H1 (cell line): ENCODE results near the gene ZC3H12C. TPM values are rescaled to one million over a fixed set of nuclear protein-coding genes. Genes with fewer than 3 reads are reported as not detected.

ENCODE experiments used
- CTCF ChIA-PET: fragments of 300-600 bp; sonication (Branson Sonifier 250); formaldehyde crosslinking; loops from one replicate; lab custom pipeline; 2021; ENCODE audit not compliant: partially characterized antibody; lab: Charles Lee
- POLR2A ChIA-PET: fragments of 300-600 bp; sonication (Branson Sonifier 250); formaldehyde crosslinking; loops from one replicate; lab custom pipeline; 2021; ENCODE audit warnings: inconsistent platforms; ENCODE audit not compliant: partially characterized antibody; lab: Charles Lee
- DNase-seq, 2 experiments: peaks; one replicate each; pipeline versions ENCODE4 v3.0.0 to v3.0.0-alpha.2; 2010 to 2022; ENCODE audit warnings: low spot score in 2 of 2, low read depth in 1 of 2, mixed read lengths in 1 of 2
- FAIRE-seq: peaks from 2 replicates; lab custom pipeline; 2011; peaks lifted over from hg19 to GRCh38; lab: Jason Lieb, UNC
- H2AFZ ChIP-seq: 2 replicates; pipeline ENCODE4 v1.8.1; 2012; ENCODE audit warnings: low read length, inconsistent platforms
- H2AK5ac ChIP-seq: 2 replicates; pipeline ENCODE4 v1.6.1; 2013; ENCODE audit warnings: low read depth, low read length
- H2BK120ac ChIP-seq: replicated peaks from 2 replicates; pipeline ENCODE3; 2013; ENCODE audit warnings: low read depth, low read length, inconsistent platforms
- H2BK12ac ChIP-seq: 2 replicates; pipeline ENCODE4 v1.6.1; 2013; ENCODE audit warnings: low read depth, low read length
- H2BK15ac ChIP-seq: 2 replicates; pipeline ENCODE4 v1.6.1; 2013; ENCODE audit warnings: low read length
- H2BK20ac ChIP-seq: 2 replicates; pipeline ENCODE4 v1.6.1; 2013; ENCODE audit warnings: low read length
- H2BK5ac ChIP-seq: 2 replicates; pipeline ENCODE4 v1.6.1; 2013; ENCODE audit warnings: low read depth, low read length
- H3K14ac ChIP-seq: 2 replicates; pipeline ENCODE4 v1.6.1; 2013; ENCODE audit warnings: inconsistent platforms; ENCODE audit not compliant: insufficient read length
- H3K18ac ChIP-seq: 2 replicates; pipeline ENCODE4 v1.6.1; 2013; ENCODE audit warnings: low read length; ENCODE audit errors: extremely low read depth
- H3K23ac ChIP-seq: 2 replicates; pipeline ENCODE4 v1.6.1; 2013; ENCODE audit warnings: inconsistent platforms; ENCODE audit not compliant: insufficient read length
- H3K23me2 ChIP-seq: 2 replicates; pipeline ENCODE4 v1.6.1; 2013; ENCODE audit warnings: low read depth, low read length
- H3K27ac ChIP-seq: 2 replicates; pipeline ENCODE4 v1.6.1; 2011; ENCODE audit warnings: low read depth, low read length, inconsistent platforms
- H3K27me3 ChIP-seq, 4 experiments: replicated peaks in 1 of 4; 1 replicate in 1 of 4; 2 replicates in 3 of 4; pipeline versions ENCODE4 v1.6.1 to v1.8.1; 2011 to 2013; ENCODE audit warnings: low read length in 3 of 4, mild to moderate bottlenecking in 3 of 4, inconsistent platforms in 2 of 4, mixed read lengths in 2 of 4, moderate library complexity in 1 of 4; ENCODE audit not compliant: control insufficient read depth in 3 of 4, insufficient read depth in 3 of 4; ENCODE audit errors: extremely low read depth in 1 of 4
- H3K36me3 ChIP-seq, 4 experiments: 2 replicates each; pipeline versions ENCODE4 v1.6.1 to v1.8.1; 2011 to 2013; ENCODE audit warnings: mild to moderate bottlenecking in 4 of 4, low read length in 3 of 4, moderate library complexity in 2 of 4, control low read depth in 1 of 4, inconsistent platforms in 1 of 4; ENCODE audit not compliant: insufficient read depth in 4 of 4, control insufficient read depth in 2 of 4
- H3K4ac ChIP-seq: replicated peaks from 2 replicates; pipeline ENCODE3; 2013; ENCODE audit warnings: low read length, low read depth, mixed read lengths, inconsistent platforms; ENCODE audit not compliant: insufficient read length
- H3K4me1 ChIP-seq, 4 experiments: replicated peaks in 1 of 4; 1 replicate in 1 of 4; 2 replicates in 3 of 4; pipeline versions ENCODE4 v1.6.1 to v1.8.1; 2011 to 2013; ENCODE audit warnings: low read length in 3 of 4, inconsistent platforms in 2 of 4, mixed read lengths in 1 of 4; ENCODE audit not compliant: insufficient read depth in 4 of 4, control insufficient read depth in 3 of 4
- H3K4me2 ChIP-seq, 2 experiments: 2 replicates each; pipeline versions ENCODE4 v1.6.1 to v1.8.1; 2011 to 2013; ENCODE audit warnings: low read depth in 2 of 2, low read length in 2 of 2, control low read depth in 1 of 2, inconsistent platforms in 1 of 2, mild to moderate bottlenecking in 1 of 2; ENCODE audit not compliant: insufficient read depth in 1 of 2
- H3K4me3 ChIP-seq, 4 experiments: fragments of 200-600, 300-600 bp in 1 of 4; sonication (generic), shearing (Covaris generic), sonication (Bioruptor Twin) in 1 of 4; 2 replicates each; pipeline versions ENCODE4 v1.5.1 to v1.8.1; 2011 to 2016; ENCODE audit warnings: low read length in 4 of 4, low read depth in 3 of 4, control low read depth in 2 of 4, inconsistent platforms in 2 of 4, mild to moderate bottlenecking in 2 of 4, mixed read lengths in 1 of 4, moderate library complexity in 1 of 4; ENCODE audit not compliant: insufficient read depth in 2 of 4; ENCODE audit errors: extremely low read depth in 1 of 4
- H3K56ac ChIP-seq: replicated peaks from 2 replicates; pipeline ENCODE3; 2013; ENCODE audit warnings: low read depth, mild to moderate bottlenecking, mixed read lengths, low read length, inconsistent platforms; ENCODE audit not compliant: insufficient read length
- H3K79me1 ChIP-seq: 2 replicates; pipeline ENCODE4 v1.6.1; 2013; ENCODE audit warnings: low read depth, low read length, control low read depth
- H3K79me2 ChIP-seq, 2 experiments: 2 replicates each; pipeline versions ENCODE4 v1.6.1 to v1.8.1; 2012 to 2013; ENCODE audit warnings: low read length in 2 of 2, mild to moderate bottlenecking in 2 of 2, inconsistent platforms in 1 of 2; ENCODE audit not compliant: insufficient read depth in 2 of 2, control insufficient read depth in 1 of 2
- H3K9ac ChIP-seq, 4 experiments: replicated peaks in 1 of 4; 1 replicate in 1 of 4; 2 replicates in 3 of 4; pipeline versions ENCODE4 v1.6.1 to v1.8.1; 2011 to 2013; ENCODE audit warnings: low read depth in 3 of 4, low read length in 3 of 4, control low read depth in 2 of 4, mild to moderate bottlenecking in 2 of 4, moderate library complexity in 2 of 4, inconsistent platforms in 1 of 4; ENCODE audit errors: extremely low read depth in 1 of 4
- H3K9me3 ChIP-seq, 2 experiments: 2 replicates each; pipeline versions ENCODE4 v1.6.1 to v1.8.1; 2012 to 2013; ENCODE audit warnings: mild to moderate bottlenecking in 2 of 2, moderate library complexity in 2 of 2, control low read depth in 1 of 2, inconsistent platforms in 1 of 2, low read depth in 1 of 2, low read length in 1 of 2, mixed read lengths in 1 of 2; ENCODE audit not compliant: insufficient read depth in 2 of 2
- H4K20me1 ChIP-seq, 2 experiments: replicated peaks in 1 of 2; 2 replicates each; pipeline versions ENCODE3 to v1.8.1; 2011 to 2013; ENCODE audit warnings: inconsistent platforms in 2 of 2, low read length in 2 of 2, mild to moderate bottlenecking in 1 of 2; ENCODE audit not compliant: insufficient read depth in 2 of 2, control insufficient read depth in 1 of 2
- H4K5ac ChIP-seq: 2 replicates; pipeline ENCODE4 v1.6.1; 2013; ENCODE audit warnings: low read length, low read depth, mixed read lengths, inconsistent platforms; ENCODE audit not compliant: insufficient read length
- H4K8ac ChIP-seq: 2 replicates; pipeline ENCODE4 v1.8.0; 2013; ENCODE audit warnings: mild to moderate bottlenecking, moderate library complexity, low read length, inconsistent platforms; ENCODE audit not compliant: insufficient read depth; ENCODE audit errors: extremely low read depth
- H4K91ac ChIP-seq: replicated peaks from 2 replicates; pipeline ENCODE3; 2013; ENCODE audit warnings: low read length, mixed read lengths, inconsistent platforms; ENCODE audit not compliant: insufficient read length
- BACH1 ChIP-seq: IDR thresholded peaks from 2 replicates; pipeline ENCODE4 v1.6.1; 2012; ENCODE audit warnings: low read length, improper control_type of control experiment
- CHD2 ChIP-seq: IDR thresholded peaks from 2 replicates; pipeline ENCODE4 v1.6.1; 2012; ENCODE audit warnings: low read length, improper control_type of control experiment
- EGR1 ChIP-seq: IDR thresholded peaks from 2 replicates; pipeline ENCODE4 v1.6.1; 2011; ENCODE audit warnings: low read depth, low read length, borderline replicate concordance
- KDM4A ChIP-seq: IDR thresholded peaks from one replicate; pipeline ENCODE4 v1.7.1; 2012; ENCODE audit warnings: low read depth, mild to moderate bottlenecking, moderate library complexity, low read length, inconsistent platforms; ENCODE audit not compliant: severe bottlenecking
- KDM5A ChIP-seq: fragments of 200-600 bp; IDR thresholded peaks from 2 replicates; pipeline ENCODE4 v1.7.1; 2012; ENCODE audit warnings: mild to moderate bottlenecking, low read length, inconsistent platforms, mixed read lengths
- MAFK ChIP-seq: IDR thresholded peaks from 2 replicates; pipeline ENCODE4 v1.6.1; 2012; ENCODE audit warnings: low read depth, mild to moderate bottlenecking, improper control_type of control experiment, low read length
- POLR2A ChIP-seq, 2 experiments: IDR thresholded peaks; 1 replicate in 1 of 2; 2 replicates in 1 of 2; pipeline ENCODE4 v1.6.1; 2011; ENCODE audit warnings: low read depth in 2 of 2, low read length in 2 of 2, mild to moderate bottlenecking in 2 of 2; ENCODE audit errors: control extremely low read depth in 1 of 2
- RBBP5 ChIP-seq: IDR thresholded peaks from 2 replicates; pipeline ENCODE4 v1.7.1; 2012; ENCODE audit warnings: low read depth, mild to moderate bottlenecking, inconsistent platforms, low read length, moderate library complexity, borderline replicate concordance
- RXRA ChIP-seq: IDR thresholded peaks from 2 replicates; pipeline ENCODE4 v1.6.1; 2011; ENCODE audit warnings: low read depth, mild to moderate bottlenecking, low read length, moderate library complexity; ENCODE audit not compliant: insufficient read depth
- SAP30 ChIP-seq: fragments of 300-600 bp; sonication (generic); IDR thresholded peaks from 2 replicates; pipeline ENCODE4 v1.7.1; 2012; ENCODE audit warnings: low read length, moderate library complexity, mild to moderate bottlenecking, inconsistent platforms; ENCODE audit not compliant: insufficient read depth, insufficient replicate concordance
- TEAD4 ChIP-seq: IDR thresholded peaks from 2 replicates; pipeline ENCODE4 v1.6.1; 2012; ENCODE audit warnings: low read depth, low read length, inconsistent platforms, mixed read lengths
- WGBS, 2 experiments: shearing (Covaris generic) in 1 of 2; methylation state at CpG; one replicate each; pipeline versions ENCODE4 v1.1.6 to v1.1.7; 2013 to 2015; ENCODE audit warnings: low lambda C conversion rate in 2 of 2, mixed read lengths in 2 of 2, inconsistent platforms in 1 of 2, low coverage in 1 of 2, missing lambda C conversion rate in 1 of 2; ENCODE audit not compliant: insufficient replicate concordance in 2 of 2, insufficient coverage in 1 of 2, insufficient read length in 1 of 2; ENCODE audit errors: extremely low coverage in 1 of 2, missing lambda C conversion rate in 1 of 2; 5-methylcytosine and 5-hydroxymethylcytosine counted together
- polyA plus RNA-seq, 7 experiments: library from polyadenylated mRNA; depleted of rRNA in 3 of 7; stranded (reverse) in 5 of 7; unstranded in 2 of 7; fragments of >200 nt in 5 of 7; fragments of 200-250 nt in 2 of 7; gene quantifications; 1 replicate in 5 of 7; 2 replicates in 1 of 7; 4 replicates in 1 of 7; pipeline versions ENCODE4 v1.2.1 to v1.2.3, GENCODE V29; 2011 to 2013; ENCODE audit warnings: missing spikeins in 2 of 7, mixed read lengths in 2 of 7
- total RNA-seq: library from RNA; stranded (reverse); fragmentation: NEBNext Ultra II Directional; extraction: Animal tissue kit (Norgen Biotek cat#: 25700); gene quantifications from 2 replicates; pipeline ENCODE4 v1.2.1, GENCODE V29; 2021
- TF ChIP-seq, protein P1 (sequence below): IDR thresholded peaks from 2 replicates; pipeline ENCODE4 v1.6.1; 2012; ENCODE audit warnings: inconsistent platforms

The ZC3H12C gene
- total and polyA plus RNA-seq, 2 of the 8 experiments (the other 6 are each of a cell fraction or from before 2014, with no cell fraction given): 2.0 to 2.7 TPM

DNA sequence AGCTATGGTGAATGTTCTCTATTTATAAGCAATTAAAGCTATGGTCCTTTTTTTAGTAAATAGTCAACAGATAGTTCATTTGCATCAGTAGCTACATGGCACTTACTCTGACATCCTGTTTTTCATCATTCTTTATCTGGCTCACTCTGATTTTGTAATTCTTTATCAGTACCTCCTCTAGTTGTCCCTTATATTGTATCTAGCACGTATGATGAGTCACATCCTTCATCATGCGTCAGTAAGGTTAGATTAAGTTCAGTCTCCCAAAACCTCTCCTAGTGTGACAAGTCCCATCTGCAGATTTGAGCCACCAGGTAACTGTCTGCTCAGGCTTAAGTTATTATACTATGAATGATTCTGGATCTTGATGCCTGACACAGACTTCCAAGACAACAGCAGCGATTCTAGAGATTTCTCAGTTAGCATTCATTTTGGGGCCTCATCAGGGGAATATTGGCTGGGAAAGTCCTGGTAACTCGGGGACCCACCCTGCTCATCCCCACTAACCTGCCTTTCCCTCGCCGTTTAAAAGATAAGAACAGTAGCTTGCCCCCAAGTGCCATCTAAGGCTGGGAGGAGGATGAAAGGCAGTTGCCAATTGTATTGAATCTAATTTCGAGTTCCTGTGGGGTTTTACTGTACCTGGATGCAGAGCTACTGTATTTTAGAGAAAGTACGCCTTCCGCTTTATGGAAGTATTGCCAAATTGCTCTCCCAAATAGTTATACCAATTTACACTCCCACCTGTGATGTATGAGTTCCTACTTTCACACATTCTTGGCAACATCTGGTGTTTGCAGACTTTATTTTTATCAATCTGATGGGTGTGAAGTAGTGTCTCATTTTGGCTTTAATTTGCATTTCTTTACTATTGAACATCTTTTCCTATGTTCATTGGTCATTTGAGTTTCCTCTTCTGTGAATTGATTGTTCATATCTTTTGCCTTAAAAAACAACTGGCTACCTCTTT, 55.9 kb downstream of the ZC3H12C start:
- Histone ChIP-seq H3K27me3 (no peaks in the 10 kb centered on the region), H3K23me2 (no peaks in the 10 kb centered on the region), H2BK20ac (no peak overlapping the region), H3K9ac (no peak overlapping the region), H3K27ac (no peak overlapping the region), H2AK5ac (no peak overlapping the region), H3K4me2 (no peak overlapping the region), H4K91ac (no peak overlapping the region), H2AFZ (no peak overlapping the region), H3K4me3 (no peak overlapping the region), H3K56ac (no peak overlapping the region), H2BK15ac (no peak overlapping the region), H3K36me3 (no peaks in the 10 kb centered on the region), H3K9me3 (no peaks in the 10 kb centered on the region), H3K4me1 (peaks cover 0 to 4% (median 0%) of the 10 kb centered on the region in 4 experiments; a peak in 1 of 7 replicates), H4K5ac (no peak overlapping the region), H3K4ac (no peak overlapping the region), H3K79me2 (no peaks in the 10 kb centered on the region), H3K14ac (no peak overlapping the region), H3K79me1 (no peaks in the 10 kb centered on the region), H2BK120ac (no peak overlapping the region), H3K18ac (no peak overlapping the region), H3K23ac (no peak overlapping the region), H2BK5ac (no peak overlapping the region), H2BK12ac (no peak overlapping the region), H4K8ac (no peak overlapping the region), H4K20me1 (no peaks in the 10 kb centered on the region)
- POLR2A ChIA-PET: no interaction called here
- WGBS, 2 experiments: 70% methylated on average over 9 of the region's 9 CpGs; no CpG with 5 or more reads in 1 of the 2 experiments
- DNase-seq (no peak), FAIRE-seq (no peak)
- CTCF ChIA-PET: interaction anchor here (1.4 kb wide), 1 partner anchor 28 kb away, joined by 3 read pairs; no protein-coding TSS in a partner anchor
- TF ChIP-seq KDM5A (no peak), EGR1 (no peak), CHD2 (no peak), RXRA (no peak), BACH1 (no peak), POLR2A (IDR thresholded peaks at IDR 0.05; ENCODE audit: control extremely low read depth in 1 of 2, low read depth in 2 of 2, low read length in 2 of 2) (no peak), MAFK (no peak), SAP30 (no peak), KDM4A (no peak), TEAD4 (no peak), RBBP5 (no peak)
- TF ChIP-seq, protein P1, sequence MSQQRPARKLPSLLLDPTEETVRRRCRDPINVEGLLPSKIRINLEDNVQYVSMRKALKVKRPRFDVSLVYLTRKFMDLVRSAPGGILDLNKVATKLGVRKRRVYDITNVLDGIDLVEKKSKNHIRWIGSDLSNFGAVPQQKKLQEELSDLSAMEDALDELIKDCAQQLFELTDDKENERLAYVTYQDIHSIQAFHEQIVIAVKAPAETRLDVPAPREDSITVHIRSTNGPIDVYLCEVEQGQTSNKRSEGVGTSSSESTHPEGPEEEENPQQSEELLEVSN: no peak
